ENCODE results near the gene ZNF407. TPM values are rescaled to one million over a fixed set of nuclear protein-coding genes. Genes with fewer than 3 reads are reported as not detected.

Gene ZNF407
- total RNA-seq, 4 donors from 2014 or later = 18.1 to 29.1 (median 19.7) TPM

GRCh38 chr18:75008186-75008585 lies 410.5 kb downstream of the ZNF407 start:
- 85 to 97% methylated on average over 5 of the region's 5 CpGs for WGBS, 2 donors (ENCODE audit: low coverage in 1 of 2)
- Histone ChIP-seq H3K9me3 (no peaks in the 10 kb centered on the region), H3K27ac (no peak overlapping the region), H3K4me1 (peaks cover 0 to 12% (median 0%) of the 10 kb centered on the region in 3 donors), H3K27me3 (no peaks in the 10 kb centered on the region), H3K4me3 (no peak overlapping the region), H3K36me3 (no peaks in the 10 kb centered on the region)
- ATAC-seq = no peak
- TF ChIP-seq CTCF (IDR thresholded peaks at IDR 0.05) = no peak
- TF ChIP-seq EP300 (IDR thresholded peaks at IDR 0.05) = no peak
- TF ChIP-seq POLR2AphosphoS5 (IDR thresholded peaks at IDR 0.05) = no peak
- TF ChIP-seq POLR2A (IDR thresholded peaks at IDR 0.05) = no peak

- Histone ChIP-seq H3K4me3 (no peak overlapping the region), H3K4me1 (peaks cover 0 to 1% (median 0%) of the 10 kb centered on the region in 3 donors), H3K36me3 (no peaks in the 10 kb centered on the region), H3K9me3 (no peaks in the 10 kb centered on the region), H3K27me3 (no peaks in the 10 kb centered on the region), H3K27ac (no peak overlapping the region)
- 42 to 44% methylated on average over 2 of the region's 2 CpGs for WGBS, 2 donors (ENCODE audit: low coverage in 1 of 2)
- no peak for ATAC-seq
- TF ChIP-seq POLR2AphosphoS5 (IDR thresholded peaks at IDR 0.05) (no peak), CTCF (IDR thresholded peaks at IDR 0.05) (no peak), POLR2A (IDR thresholded peaks at IDR 0.05) (no peak), EP300 (IDR thresholded peaks at IDR 0.05) (no peak)
These were observed 411.6 kb downstream of the ZNF407 start for GRCh38 chr18:75009296-75009695.

- TF ChIP-seq CTCF (IDR thresholded peaks at IDR 0.05) (no peak), POLR2AphosphoS5 (IDR thresholded peaks at IDR 0.05) (no peak), EP300 (IDR thresholded peaks at IDR 0.05) (no peak), POLR2A (IDR thresholded peaks at IDR 0.05) (no peak)
- Histone ChIP-seq H3K27ac (no peak overlapping the region), H3K36me3 (no peaks in the 10 kb centered on the region), H3K4me3 (no peak overlapping the region), H3K27me3 (no peaks in the 10 kb centered on the region), H3K9me3 (no peaks in the 10 kb centered on the region), H3K4me1 (no peaks in the 10 kb centered on the region)
- no peak for ATAC-seq
- 63 to 83% methylated on average over 3 to 4 of the region's 4 CpGs for WGBS, 2 donors (ENCODE audit: low coverage in 1 of 2)
These were observed 412.2 kb downstream of the ZNF407 start for GRCh38 chr18:75009878-75010277.

GRCh38 chr18:75010278-75010677 lies 412.6 kb downstream of the ZNF407 start:
- WGBS, 2 donors (ENCODE audit: low coverage in 1 of 2) = 80 to 94% methylated on average over 1 to 2 of the region's 3 CpGs
- Histone ChIP-seq H3K27ac (no peak overlapping the region), H3K36me3 (no peaks in the 10 kb centered on the region), H3K27me3 (no peaks in the 10 kb centered on the region), H3K9me3 (no peaks in the 10 kb centered on the region), H3K4me1 (no peaks in the 10 kb centered on the region), H3K4me3 (no peak overlapping the region)
- no peak for TF ChIP-seq EP300 (IDR thresholded peaks at IDR 0.05)
- TF ChIP-seq POLR2A (IDR thresholded peaks at IDR 0.05) = no peak
- TF ChIP-seq CTCF (IDR thresholded peaks at IDR 0.05) = no peak
- no peak for TF ChIP-seq POLR2AphosphoS5 (IDR thresholded peaks at IDR 0.05)
- no peak for ATAC-seq

GRCh38 chr18:75010689-75011088 lies 413.0 kb downstream of the ZNF407 start:
- H3K4me1 ChIP-seq = no peaks in the 10 kb centered on the region
- no peaks in the 10 kb centered on the region for H3K27me3 ChIP-seq
- no peaks in the 10 kb centered on the region for H3K36me3 ChIP-seq
- H3K9me3 ChIP-seq = no peaks in the 10 kb centered on the region
- H3K4me3 ChIP-seq = no peak overlapping the region
- H3K27ac ChIP-seq = no peak overlapping the region
- no peak for TF ChIP-seq POLR2AphosphoS5 (IDR thresholded peaks at IDR 0.05)
- no peak for TF ChIP-seq POLR2A (IDR thresholded peaks at IDR 0.05)
- no peak for TF ChIP-seq EP300 (IDR thresholded peaks at IDR 0.05)
- no peak for TF ChIP-seq CTCF (IDR thresholded peaks at IDR 0.05)
- WGBS, 2 donors (ENCODE audit: low coverage in 1 of 2) = 67 to 77% methylated on average over 2 of the region's 2 CpGs
- no peak for ATAC-seq

All from gastroesophageal sphincter (tissue), 4 donors.